ENCODE measurements around the gene SHROOM2.

SHROOM2 gene

DNA sequence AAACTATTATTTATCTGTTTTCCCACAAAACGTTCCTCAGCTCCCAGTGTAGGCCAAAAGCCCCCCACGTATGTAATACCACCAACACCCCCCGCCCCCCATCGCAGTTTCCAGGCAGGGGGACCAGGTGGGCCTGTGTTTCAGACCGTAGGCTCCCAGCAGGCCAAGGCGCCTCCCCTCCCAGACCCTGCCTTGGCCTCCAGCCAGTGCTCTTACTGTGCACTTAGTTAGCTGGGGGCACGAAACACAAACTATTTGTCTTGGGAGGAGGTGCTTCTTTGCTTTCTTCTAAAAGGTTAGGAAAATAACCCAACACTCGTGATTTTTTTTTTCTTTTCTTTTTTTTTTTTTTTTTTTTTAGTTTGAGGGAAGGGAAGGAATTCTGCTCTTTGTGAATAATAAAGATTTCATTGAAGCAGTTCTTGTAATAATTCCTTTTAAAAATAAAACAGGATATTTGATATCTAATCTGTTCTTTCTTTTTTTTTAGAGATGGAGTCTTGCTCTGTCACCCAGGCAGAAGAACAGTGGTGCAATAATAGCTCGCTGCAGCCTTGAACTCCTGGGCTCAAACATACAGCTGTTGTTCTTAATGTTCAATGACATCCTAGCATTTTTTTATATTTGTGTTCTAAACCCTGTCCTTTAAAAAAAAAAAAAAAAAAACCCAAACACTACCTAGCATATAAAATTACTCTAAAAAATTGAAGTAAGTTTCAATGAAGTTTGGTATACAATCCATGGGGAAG is 98.0 kb downstream of the SHROOM2 start:
- no peak for TF ChIP-seq ISL1 (CRISPR knock-in tag; IDR thresholded peaks at IDR 0.05)
- no peak for TF ChIP-seq BACH2 (CRISPR knock-in tag; IDR thresholded peaks at IDR 0.05; ENCODE audit: borderline replicate concordance)
- TF ChIP-seq ZNF70 (CRISPR knock-in tag; IDR thresholded peaks at IDR 0.05) = no peak
- TF ChIP-seq ZNF565 (CRISPR knock-in tag; conservative IDR thresholded peaks at IDR 0.05; ENCODE audit: low read depth) = no peak
- TF ChIP-seq, protein P1, sequence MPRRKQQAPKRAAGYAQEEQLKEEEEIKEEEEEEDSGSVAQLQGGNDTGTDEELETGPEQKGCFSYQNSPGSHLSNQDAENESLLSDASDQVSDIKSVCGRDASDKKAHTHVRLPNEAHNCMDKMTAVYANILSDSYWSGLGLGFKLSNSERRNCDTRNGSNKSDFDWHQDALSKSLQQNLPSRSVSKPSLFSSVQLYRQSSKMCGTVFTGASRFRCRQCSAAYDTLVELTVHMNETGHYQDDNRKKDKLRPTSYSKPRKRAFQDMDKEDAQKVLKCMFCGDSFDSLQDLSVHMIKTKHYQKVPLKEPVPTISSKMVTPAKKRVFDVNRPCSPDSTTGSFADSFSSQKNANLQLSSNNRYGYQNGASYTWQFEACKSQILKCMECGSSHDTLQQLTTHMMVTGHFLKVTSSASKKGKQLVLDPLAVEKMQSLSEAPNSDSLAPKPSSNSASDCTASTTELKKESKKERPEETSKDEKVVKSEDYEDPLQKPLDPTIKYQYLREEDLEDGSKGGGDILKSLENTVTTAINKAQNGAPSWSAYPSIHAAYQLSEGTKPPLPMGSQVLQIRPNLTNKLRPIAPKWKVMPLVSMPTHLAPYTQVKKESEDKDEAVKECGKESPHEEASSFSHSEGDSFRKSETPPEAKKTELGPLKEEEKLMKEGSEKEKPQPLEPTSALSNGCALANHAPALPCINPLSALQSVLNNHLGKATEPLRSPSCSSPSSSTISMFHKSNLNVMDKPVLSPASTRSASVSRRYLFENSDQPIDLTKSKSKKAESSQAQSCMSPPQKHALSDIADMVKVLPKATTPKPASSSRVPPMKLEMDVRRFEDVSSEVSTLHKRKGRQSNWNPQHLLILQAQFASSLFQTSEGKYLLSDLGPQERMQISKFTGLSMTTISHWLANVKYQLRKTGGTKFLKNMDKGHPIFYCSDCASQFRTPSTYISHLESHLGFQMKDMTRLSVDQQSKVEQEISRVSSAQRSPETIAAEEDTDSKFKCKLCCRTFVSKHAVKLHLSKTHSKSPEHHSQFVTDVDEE (CRISPR knock-in tag; IDR thresholded peaks at IDR 0.05) = no peak
- no peak for TF ChIP-seq OSR1 (CRISPR knock-in tag; IDR thresholded peaks at IDR 0.05)
- no peak for TF ChIP-seq GLIS3 (CRISPR knock-in tag; IDR thresholded peaks at IDR 0.05)
- TF ChIP-seq ZNF8 (CRISPR knock-in tag; IDR thresholded peaks at IDR 0.05) = no peak
- no peak for TF ChIP-seq PATZ1 (CRISPR knock-in tag; IDR thresholded peaks at IDR 0.05; ENCODE audit: borderline replicate concordance)
- TF ChIP-seq TCF4 (CRISPR knock-in tag; IDR thresholded peaks at IDR 0.05; ENCODE audit: borderline replicate concordance) = no peak
- no peak for TF ChIP-seq PPARA (CRISPR knock-in tag; IDR thresholded peaks at IDR 0.05; ENCODE audit: borderline replicate concordance)
- no peak for TF ChIP-seq TOX (CRISPR knock-in tag; IDR thresholded peaks at IDR 0.05; ENCODE audit: borderline replicate concordance)
- no peak for TF ChIP-seq RARB (CRISPR knock-in tag; IDR thresholded peaks at IDR 0.05)
- TF ChIP-seq CSDC2 (CRISPR knock-in tag; IDR thresholded peaks at IDR 0.05) = no peak
- no peak for TF ChIP-seq SNAI2 (CRISPR knock-in tag; IDR thresholded peaks at IDR 0.05)
- TF ChIP-seq, protein P2, sequence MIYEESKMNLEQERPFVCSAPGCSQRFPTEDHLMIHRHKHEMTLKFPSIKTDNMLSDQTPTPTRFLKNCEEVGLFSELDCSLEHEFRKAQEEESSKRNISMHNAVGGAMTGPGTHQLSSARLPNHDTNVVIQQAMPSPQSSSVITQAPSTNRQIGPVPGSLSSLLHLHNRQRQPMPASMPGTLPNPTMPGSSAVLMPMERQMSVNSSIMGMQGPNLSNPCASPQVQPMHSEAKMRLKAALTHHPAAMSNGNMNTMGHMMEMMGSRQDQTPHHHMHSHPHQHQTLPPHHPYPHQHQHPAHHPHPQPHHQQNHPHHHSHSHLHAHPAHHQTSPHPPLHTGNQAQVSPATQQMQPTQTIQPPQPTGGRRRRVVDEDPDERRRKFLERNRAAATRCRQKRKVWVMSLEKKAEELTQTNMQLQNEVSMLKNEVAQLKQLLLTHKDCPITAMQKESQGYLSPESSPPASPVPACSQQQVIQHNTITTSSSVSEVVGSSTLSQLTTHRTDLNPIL (CRISPR knock-in tag; IDR thresholded peaks at IDR 0.05; ENCODE audit: low read depth) = no peak
- TF ChIP-seq ZFP3 (CRISPR knock-in tag; IDR thresholded peaks at IDR 0.05) = no peak
- TF ChIP-seq ZC3H10 (CRISPR knock-in tag; IDR thresholded peaks at IDR 0.05) = no peak
- no peak for TF ChIP-seq CSRNP3 (CRISPR knock-in tag; IDR thresholded peaks at IDR 0.05)
- TF ChIP-seq ESRRG (CRISPR knock-in tag; IDR thresholded peaks at IDR 0.05) = no peak
- no peak for ATAC-seq

- TF ChIP-seq SNAI2 (CRISPR knock-in tag; IDR thresholded peaks at IDR 0.05) = no peak
- TF ChIP-seq, protein P1 (CRISPR knock-in tag; IDR thresholded peaks at IDR 0.05) = no peak
- TF ChIP-seq, protein P2 (CRISPR knock-in tag; IDR thresholded peaks at IDR 0.05; ENCODE audit: low read depth) = no peak
- no peak for TF ChIP-seq BACH2 (CRISPR knock-in tag; IDR thresholded peaks at IDR 0.05; ENCODE audit: borderline replicate concordance)
- TF ChIP-seq ZFP3 (CRISPR knock-in tag; IDR thresholded peaks at IDR 0.05) = no peak
- no peak for TF ChIP-seq ZNF565 (CRISPR knock-in tag; conservative IDR thresholded peaks at IDR 0.05; ENCODE audit: low read depth)
- no peak for TF ChIP-seq ZC3H10 (CRISPR knock-in tag; IDR thresholded peaks at IDR 0.05)
- TF ChIP-seq RARB (CRISPR knock-in tag; IDR thresholded peaks at IDR 0.05) = no peak
- TF ChIP-seq PPARA (CRISPR knock-in tag; IDR thresholded peaks at IDR 0.05; ENCODE audit: borderline replicate concordance) = no peak
- peak; percentile 57; the same call in 1 of the 3 replicates for ATAC-seq
Observed at GRCh38 chrX:9885150-9885549, 98.9 kb downstream of the SHROOM2 start.

All from SK-N-SH treated with all-trans-retinoic acid at 6 μM for 48 hours (cell line).